ENCODE measurements around the gene IFI27L1. TPM values are rescaled to one million over a fixed set of nuclear protein-coding genes. Genes with fewer than 3 reads are reported as not detected.

The IFI27L1 gene
- total RNA-seq, 1 experiment from 2014 or later, result 14.7 TPM

DNA sequence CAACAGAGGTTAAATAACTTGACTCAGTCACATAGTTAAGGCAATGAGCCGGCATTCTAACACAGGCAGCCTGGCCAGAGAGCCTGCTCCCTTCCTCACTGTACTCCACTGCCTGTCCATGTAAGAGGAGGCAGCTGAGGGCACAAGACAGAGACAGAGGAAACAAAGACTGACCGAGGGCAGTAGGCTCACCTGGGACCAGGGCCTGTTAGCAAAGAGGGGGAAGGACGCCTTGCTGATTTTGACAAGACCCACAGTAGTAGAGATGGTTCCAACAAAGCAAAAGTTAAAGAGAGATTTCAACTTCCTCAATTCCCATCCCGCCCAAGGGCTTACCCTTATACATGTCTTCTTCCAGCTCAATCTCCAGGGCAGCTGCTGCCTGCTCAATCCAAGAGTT is 28.4 kb upstream of the IFI27L1 start:
- DNase-seq (ENCODE audit: low spot score), result no peak
- Histone ChIP-seq H3K4me1 (ENCODE audit: insufficient read depth, low read length, poor library complexity, severe bottlenecking) (peaks cover 30% of the 10 kb centered on the region), H3K27me3 (replicated peaks; ENCODE audit: insufficient read depth, low read depth, low read length, poor library complexity) (no peaks in the 10 kb centered on the region), H3K27ac (ENCODE audit: low read depth, low read length, poor library complexity, severe bottlenecking) (no peak overlapping the region), H3K36me3 (ENCODE audit: insufficient read depth, low read length, poor library complexity, severe bottlenecking) (peaks cover 63% of the 10 kb centered on the region), H3K9me3 (ENCODE audit: low read depth, low read length, poor library complexity, severe bottlenecking) (no peaks in the 10 kb centered on the region), H3K4me3 (ENCODE audit: low read depth, low read length, poor library complexity, severe bottlenecking) (no peak overlapping the region)
- ChIA-PET POLR2A (ENCODE audit: low non-redundant PET) (no interaction called here), CTCF (no interaction called here)
- TF ChIP-seq, protein P1, sequence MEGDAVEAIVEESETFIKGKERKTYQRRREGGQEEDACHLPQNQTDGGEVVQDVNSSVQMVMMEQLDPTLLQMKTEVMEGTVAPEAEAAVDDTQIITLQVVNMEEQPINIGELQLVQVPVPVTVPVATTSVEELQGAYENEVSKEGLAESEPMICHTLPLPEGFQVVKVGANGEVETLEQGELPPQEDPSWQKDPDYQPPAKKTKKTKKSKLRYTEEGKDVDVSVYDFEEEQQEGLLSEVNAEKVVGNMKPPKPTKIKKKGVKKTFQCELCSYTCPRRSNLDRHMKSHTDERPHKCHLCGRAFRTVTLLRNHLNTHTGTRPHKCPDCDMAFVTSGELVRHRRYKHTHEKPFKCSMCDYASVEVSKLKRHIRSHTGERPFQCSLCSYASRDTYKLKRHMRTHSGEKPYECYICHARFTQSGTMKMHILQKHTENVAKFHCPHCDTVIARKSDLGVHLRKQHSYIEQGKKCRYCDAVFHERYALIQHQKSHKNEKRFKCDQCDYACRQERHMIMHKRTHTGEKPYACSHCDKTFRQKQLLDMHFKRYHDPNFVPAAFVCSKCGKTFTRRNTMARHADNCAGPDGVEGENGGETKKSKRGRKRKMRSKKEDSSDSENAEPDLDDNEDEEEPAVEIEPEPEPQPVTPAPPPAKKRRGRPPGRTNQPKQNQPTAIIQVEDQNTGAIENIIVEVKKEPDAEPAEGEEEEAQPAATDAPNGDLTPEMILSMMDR (conservative IDR thresholded peaks at IDR 0.05; ENCODE audit: low read depth, low read length), result no peak
- no peak for TF ChIP-seq EZH2 (IDR thresholded peaks at IDR 0.05; ENCODE audit: borderline replicate concordance, low read depth, low read length, poor library complexity, severe bottlenecking)
- intact Hi-C loops (cut with micrococcal nuclease; ENCODE audit: unreplicated experiment), result no loop called here
- no TSS peak for BruUV-seq (replicated peaks)

DNA sequence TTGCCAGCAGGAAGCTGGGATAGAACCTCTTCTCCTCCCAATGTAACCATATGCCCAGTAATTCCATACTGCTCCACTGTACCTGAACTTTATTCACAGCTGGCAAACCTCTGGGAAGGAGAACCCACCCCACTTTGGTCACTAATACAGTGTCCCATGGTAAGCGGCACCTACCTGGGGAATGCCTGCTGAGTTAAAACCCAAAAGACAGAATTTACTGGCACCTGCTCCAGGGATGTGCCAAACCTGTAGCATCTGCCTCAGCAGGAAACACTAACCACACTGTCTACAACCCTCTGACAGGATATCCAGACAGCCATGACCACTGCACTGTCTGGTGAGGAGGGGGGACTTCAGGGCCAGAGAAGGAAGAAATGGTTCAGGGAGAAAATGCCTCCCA is 26.7 kb upstream of the IFI27L1 start:
- BruUV-seq (replicated peaks), result no TSS peak
- peaks cover 70% of the 10 kb centered on the region for H3K36me3 ChIP-seq (ENCODE audit: insufficient read depth, low read length, poor library complexity, severe bottlenecking)
- TF ChIP-seq, protein P1 (conservative IDR thresholded peaks at IDR 0.05; ENCODE audit: low read depth, low read length), result no peak
- no peak for TF ChIP-seq EZH2 (IDR thresholded peaks at IDR 0.05; ENCODE audit: borderline replicate concordance, low read depth, low read length, poor library complexity, severe bottlenecking)
- POLR2A ChIA-PET (ENCODE audit: low non-redundant PET), result no interaction called here
- H3K4me1 ChIP-seq (ENCODE audit: insufficient read depth, low read length, poor library complexity, severe bottlenecking), result peaks cover 15% of the 10 kb centered on the region
- H3K27ac ChIP-seq (ENCODE audit: low read depth, low read length, poor library complexity, severe bottlenecking), result no peak overlapping the region
- H3K27me3 ChIP-seq (replicated peaks; ENCODE audit: insufficient read depth, low read depth, low read length, poor library complexity), result no peaks in the 10 kb centered on the region
- H3K9me3 ChIP-seq (ENCODE audit: low read depth, low read length, poor library complexity, severe bottlenecking), result no peaks in the 10 kb centered on the region
- CTCF ChIA-PET, result no interaction called here
- DNase-seq (ENCODE audit: low spot score), result no peak
- intact Hi-C loops (cut with micrococcal nuclease; ENCODE audit: unreplicated experiment), result no loop called here
- no peak overlapping the region for H3K4me3 ChIP-seq (ENCODE audit: low read depth, low read length, poor library complexity, severe bottlenecking)

DNA sequence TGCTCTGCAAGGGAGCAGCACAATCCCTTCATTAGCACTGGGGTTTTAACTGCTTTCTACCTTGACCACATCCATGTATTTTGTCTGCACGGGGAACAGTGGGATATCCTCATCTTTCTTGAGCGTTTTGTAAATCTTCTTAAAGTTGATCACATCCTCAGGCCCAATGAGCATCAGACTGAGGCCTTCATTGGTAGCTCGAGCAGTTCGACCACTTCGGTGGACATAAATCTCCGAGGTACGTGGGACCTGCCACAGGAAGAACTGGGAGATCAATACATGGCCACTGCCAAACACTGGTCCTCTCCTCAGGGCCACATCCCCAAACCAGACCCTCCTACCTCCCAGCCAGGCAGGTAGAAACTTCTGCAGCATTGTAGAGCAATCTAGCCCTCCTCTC is 26.2 kb upstream of the IFI27L1 start:
- Histone ChIP-seq H3K36me3 (ENCODE audit: insufficient read depth, low read length, poor library complexity, severe bottlenecking) (peaks cover 70% of the 10 kb centered on the region), H3K27me3 (replicated peaks; ENCODE audit: insufficient read depth, low read depth, low read length, poor library complexity) (no peaks in the 10 kb centered on the region), H3K9me3 (ENCODE audit: low read depth, low read length, poor library complexity, severe bottlenecking) (no peaks in the 10 kb centered on the region), H3K4me3 (ENCODE audit: low read depth, low read length, poor library complexity, severe bottlenecking) (no peak overlapping the region), H3K4me1 (ENCODE audit: insufficient read depth, low read length, poor library complexity, severe bottlenecking) (peaks cover 11% of the 10 kb centered on the region), H3K27ac (ENCODE audit: low read depth, low read length, poor library complexity, severe bottlenecking) (no peak overlapping the region)
- ChIA-PET CTCF (no interaction called here), POLR2A (ENCODE audit: low non-redundant PET) (no interaction called here)
- no TSS peak for BruUV-seq (replicated peaks)
- intact Hi-C loops (cut with micrococcal nuclease; ENCODE audit: unreplicated experiment), result no loop called here
- TF ChIP-seq, protein P1 (conservative IDR thresholded peaks at IDR 0.05; ENCODE audit: low read depth, low read length), result no peak
- TF ChIP-seq EZH2 (IDR thresholded peaks at IDR 0.05; ENCODE audit: borderline replicate concordance, low read depth, low read length, poor library complexity, severe bottlenecking), result no peak
- no peak for DNase-seq (ENCODE audit: low spot score)

All from A673 (cell line).